Effector CD8-positive, alpha-beta T cell (primary cell): Measurements from ENCODE around the gene OGDH.
"Not testable (repeated sequence)": the region's sequence is repeated elsewhere in the genome, so short reads cannot be mapped to it uniquely, and the experiment has no call there.

Experiments
- DNase-seq: peaks from one replicate; lab custom pipeline; 2025; lab: John Stamatoyannopoulos, UW

OGDH gene

DNA sequence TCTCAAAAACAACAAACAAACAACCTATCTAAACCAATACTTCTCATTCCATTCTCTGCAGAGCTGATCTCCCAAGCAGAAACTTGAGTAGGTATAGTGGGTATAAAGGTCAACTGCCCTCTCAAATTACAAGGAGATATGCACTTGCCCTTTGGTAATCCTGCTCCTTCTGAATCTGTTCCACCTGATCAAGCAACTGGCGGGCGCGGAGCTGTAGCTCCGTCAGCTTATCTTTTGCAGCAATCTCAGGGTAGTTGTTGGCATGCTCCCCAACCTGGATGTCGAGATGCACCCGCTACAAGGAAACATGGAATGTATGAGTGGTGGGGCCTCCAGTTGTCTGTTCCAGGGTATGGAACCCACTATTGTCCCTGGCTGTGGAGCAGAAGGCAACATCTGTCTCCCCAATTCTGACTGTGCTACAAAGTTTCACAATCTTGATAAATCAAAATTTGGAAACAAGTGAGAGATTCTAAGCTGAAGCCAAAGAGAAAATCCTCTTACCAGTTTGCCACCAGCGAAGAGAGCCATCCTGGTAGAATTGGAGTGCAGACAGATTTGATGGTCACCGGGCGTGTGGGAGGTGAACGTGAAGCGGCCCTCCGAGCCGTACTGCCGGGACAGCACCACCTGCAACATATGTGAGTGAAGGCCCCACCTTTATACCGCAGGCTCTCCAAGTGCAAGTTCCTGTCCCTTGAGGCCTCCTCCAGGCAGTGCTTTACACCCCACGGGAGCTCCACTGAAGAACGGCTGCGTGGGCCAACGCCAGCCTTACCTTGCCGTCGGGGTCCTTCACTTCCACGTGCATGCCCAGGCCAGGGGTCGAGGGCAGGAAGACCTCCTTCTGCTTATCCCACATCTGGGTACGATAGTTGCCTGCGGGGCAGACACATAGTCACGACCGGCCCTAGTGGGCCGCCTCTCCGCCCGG, 25.2 kb upstream of the OGDH start:
- DNase-seq = peak; percentile 34

- peak; percentile 100 for DNase-seq
Measured at GRCh38 chr7:44581879-44582603, 24.4 kb upstream of the OGDH start, which contains the start of gene TMED4. TMED4 (minus strand) TSS chr7:44582231; CDS start chr7:44582206, 25 bp downstream.

- DNase-seq = no peak
Measured at GRCh38 chr7:44583146-44583865, 23.1 kb upstream of the OGDH start.

GRCh38 chr7:44587843-44588711, 18.4 kb upstream of the OGDH start:
- DNase-seq = peak; percentile 28

DNA sequence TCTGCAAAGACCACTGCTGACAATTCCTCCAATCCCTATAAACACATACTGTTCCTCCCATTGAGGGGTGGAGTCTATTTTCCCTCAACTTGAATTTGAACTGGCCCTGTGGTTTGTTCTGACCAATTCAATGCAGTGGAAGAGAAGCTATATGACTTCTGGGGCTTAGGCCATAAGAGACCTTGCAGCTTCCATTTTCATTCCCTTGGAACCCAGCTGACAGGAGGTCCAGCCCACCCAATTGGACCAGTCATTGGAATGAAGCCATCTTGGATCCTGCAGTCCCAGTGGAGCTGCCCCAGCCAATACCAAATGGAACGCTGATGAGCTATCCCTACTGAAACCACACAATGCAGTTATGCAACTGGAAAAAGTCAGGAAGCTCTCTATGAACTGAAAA, 15.5 kb upstream of the OGDH start:
- no peak for DNase-seq

GRCh38 chr7:44595934-44596635, 10.3 kb upstream of the OGDH start:
- no peak for DNase-seq

GRCh38 chr7:44597181-44597580, 9.2 kb upstream of the OGDH start:
- DNase-seq = not testable (repeated sequence)

DNA sequence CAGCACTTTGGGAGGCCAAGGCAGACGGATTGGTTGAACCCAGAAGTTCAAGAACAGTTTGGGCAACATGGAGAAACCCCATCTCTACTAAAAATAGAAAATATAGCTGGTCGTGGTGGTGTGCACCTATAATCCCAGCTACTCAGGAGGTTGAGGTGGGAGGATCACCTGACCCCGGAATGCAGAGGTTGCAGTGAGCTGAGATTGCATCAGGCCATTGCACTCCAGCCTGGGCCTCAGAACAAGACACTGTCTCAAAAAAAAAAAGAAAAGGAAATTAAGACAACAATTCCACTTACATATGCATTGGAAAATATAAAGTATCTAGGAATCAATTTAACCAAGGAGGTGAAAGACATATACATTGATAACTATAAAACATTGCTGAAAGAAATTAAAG, 7.2 kb upstream of the OGDH start:
- DNase-seq = no peak

DNA sequence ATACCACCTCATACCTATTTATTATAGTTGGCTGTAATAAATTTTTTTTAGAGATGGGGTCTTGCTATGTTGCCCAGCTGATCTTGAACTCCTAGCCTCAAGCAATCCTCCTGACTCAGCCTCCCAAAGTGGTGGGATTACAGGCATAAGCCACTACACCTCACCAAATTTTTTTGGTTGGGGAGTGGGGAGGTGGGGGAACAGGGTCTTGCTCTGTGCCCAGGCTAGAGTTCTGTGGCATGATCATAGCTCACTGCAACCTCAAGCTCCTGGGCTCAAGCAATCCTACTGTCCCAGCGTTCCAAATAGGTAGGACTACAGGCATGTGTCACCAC, 3.9 kb upstream of the OGDH start:
- DNase-seq = no peak

DNA sequence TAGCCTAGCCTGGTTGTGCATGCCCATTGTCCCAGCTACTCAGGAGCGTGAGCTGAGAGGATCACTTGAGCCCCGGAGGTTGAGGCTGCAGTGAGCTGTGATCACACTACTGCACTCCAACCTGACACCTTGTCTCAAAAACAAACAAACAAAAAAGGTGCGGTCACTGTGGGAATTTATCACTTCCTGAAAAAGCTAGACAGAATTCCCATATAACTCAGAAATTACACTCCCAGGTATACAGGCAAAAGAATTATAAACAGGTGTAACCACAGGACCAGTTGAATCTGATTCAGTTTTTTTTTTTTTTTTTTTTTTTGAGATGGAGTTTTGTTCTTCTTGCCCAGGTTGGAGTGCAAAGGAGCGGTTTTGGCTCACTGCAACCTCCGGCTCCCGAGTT, 3.2 kb upstream of the OGDH start:
- no peak for DNase-seq

GRCh38 chr7:44604941-44605340, 1.5 kb upstream of the OGDH start:
- no peak for DNase-seq

DNA sequence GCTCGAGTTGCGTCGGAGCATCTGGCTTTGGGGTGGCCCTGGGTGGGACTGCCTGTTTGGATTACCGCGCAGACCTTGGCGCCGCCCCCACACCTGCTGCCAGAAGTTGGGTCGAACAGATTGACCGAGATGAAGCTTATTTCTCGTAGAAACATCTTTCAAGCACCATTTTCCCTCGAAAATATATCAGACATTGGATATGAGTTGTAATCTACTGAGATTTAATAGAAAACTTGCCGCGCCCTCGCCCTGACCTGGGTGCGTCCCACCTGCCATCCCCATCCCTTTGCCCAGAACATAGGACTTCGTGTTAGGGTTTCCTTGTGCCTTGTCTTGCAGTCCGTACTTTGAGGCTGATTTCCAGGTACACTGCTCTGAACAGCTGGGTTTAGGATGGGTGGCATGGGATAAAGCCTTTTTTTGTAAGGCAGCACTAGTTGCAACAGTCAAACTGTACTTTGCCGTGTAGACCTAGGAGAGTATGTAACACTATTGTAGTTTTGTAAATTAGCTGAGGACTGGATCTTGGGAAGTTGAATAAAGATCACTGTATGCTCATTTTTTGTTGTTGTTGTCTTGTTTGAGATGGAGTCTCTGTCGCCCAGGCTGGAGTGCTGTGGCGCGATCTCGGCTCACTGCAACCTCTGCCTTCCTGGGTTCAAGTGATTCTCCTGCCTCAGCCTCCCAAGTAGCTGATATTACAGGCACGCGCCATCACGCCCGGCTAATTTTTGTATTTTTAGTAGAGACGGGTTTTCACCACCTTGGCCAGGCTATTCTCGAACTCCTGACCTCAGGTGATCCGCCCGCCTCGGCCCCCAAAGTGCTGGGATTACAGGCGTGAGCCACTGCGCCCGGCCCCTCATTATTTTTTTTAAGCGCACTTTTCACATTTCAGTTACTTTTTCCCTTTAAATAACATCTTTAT, 978 bp downstream of the OGDH start:
- DNase-seq = no peak

DNA sequence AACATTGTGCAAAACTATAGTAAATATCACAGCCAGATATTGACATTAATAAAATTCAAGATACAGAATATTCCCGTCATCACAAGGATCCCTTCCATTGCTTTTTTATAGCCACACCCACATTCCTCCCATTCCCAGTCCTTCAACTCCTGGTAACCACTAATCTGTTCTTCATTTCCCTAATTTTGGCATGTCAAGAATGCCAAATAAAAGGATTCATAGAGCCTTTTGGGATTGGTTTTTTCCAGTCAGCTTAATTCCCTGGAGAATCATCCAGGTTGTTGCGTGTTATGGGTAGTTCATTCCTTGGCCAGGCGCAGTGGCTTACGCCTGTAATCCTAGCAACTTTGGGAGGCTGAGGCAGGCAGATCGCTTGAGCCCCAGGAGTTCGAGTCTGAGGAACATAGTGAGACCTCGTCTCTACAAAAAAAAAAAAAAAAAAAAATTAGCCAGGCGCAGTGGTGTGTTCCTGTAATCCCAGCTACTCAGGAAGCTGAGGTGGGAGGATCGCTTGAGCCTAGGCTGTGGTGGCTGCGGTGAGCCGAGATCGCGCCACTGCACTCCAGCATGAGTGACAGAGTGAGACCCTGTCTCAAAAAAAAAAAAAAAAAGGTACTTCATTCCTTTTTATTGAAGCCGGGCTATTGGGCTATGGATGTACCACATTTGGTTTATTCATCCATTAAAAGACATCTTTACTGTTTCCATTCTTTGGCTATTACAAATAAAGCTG, 2.7 kb downstream of the OGDH start:
- DNase-seq = no peak

DNA sequence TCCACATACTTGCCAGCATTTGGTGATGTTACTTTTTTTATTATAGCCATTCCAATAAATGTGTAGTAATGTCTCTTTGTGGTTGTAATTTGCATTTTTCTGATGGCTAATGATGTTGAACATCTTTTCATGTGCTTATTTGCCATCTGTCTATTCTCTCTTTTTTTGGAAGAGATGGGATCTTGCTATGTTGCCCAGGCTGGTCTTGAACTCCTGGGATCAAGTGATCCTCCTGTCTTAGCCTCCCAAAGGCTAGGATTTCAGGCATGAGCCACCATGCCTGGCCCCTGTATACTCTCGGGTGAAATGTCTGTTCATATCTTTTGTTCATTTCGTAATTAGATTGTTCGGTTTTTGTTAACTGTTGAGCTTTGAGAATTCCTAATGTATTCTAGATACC, 3.4 kb downstream of the OGDH start:
- no peak for DNase-seq

- no peak for DNase-seq
Measured at GRCh38 chr7:44615149-44615611, 8.8 kb downstream of the OGDH start.

- DNase-seq = no peak
Measured at GRCh38 chr7:44615793-44616192, 9.4 kb downstream of the OGDH start.

DNA sequence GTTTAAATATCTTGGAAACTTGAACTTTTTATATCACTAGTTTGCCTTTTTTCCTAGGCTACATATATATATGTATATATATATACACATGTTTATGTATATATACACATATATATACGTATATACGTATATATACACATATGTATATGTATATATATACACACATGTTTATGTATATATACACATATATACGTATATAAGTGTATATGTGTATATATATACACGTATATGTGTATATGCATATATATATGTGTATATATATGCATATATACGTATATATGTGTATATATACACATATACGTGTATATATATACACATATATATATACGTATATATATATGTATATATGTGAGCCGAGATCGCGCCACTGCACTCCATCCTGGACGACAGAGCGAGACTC, 10.1 kb downstream of the OGDH start:
- DNase-seq = no peak

DNA sequence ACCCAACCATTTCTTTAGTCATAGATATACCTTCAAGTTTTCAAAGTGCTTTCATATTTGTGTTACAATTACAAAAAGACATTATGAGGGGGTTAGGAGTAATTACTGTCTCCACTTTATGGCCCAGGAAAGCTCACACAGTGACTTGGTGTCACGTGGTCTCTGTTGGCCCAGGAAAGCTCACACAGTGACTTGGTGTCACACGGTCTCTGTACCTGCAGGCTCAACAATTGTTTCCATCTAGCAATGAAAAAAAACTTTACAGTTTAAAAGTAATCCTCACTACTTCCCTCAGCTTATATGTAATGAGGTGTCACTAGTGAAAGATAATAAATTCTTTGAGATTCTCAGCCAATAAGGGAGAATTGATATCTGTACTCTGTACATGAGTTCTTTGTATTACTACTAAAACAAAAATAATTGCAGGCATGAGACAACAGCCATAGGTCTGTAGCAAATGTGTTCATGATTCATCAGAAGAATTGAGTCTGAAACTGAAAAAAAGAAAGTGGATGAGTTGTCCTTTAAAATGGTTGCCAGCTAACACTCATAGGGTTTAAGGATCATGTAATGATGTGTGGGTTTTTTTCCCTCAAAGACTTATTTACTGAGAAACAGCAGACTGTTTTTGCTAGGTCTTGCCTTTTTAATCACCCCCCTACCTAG, 10.9 kb downstream of the OGDH start:
- DNase-seq = no peak
